Fibroblast of skin of left quadriceps (primary cell): ENCODE results near the gene ZNF3.
"Not testable (repeated sequence)": the region's sequence is repeated elsewhere in the genome, so short reads cannot be mapped to it uniquely, and the experiment has no call there.

Experiments used
- DNase-seq, 2 experiments: peaks; one replicate each; pipeline ENCODE4 v3.0.0-alpha.2; 2013; ENCODE audit warnings: low read depth in 2 of 2

Gene ZNF3

DNA sequence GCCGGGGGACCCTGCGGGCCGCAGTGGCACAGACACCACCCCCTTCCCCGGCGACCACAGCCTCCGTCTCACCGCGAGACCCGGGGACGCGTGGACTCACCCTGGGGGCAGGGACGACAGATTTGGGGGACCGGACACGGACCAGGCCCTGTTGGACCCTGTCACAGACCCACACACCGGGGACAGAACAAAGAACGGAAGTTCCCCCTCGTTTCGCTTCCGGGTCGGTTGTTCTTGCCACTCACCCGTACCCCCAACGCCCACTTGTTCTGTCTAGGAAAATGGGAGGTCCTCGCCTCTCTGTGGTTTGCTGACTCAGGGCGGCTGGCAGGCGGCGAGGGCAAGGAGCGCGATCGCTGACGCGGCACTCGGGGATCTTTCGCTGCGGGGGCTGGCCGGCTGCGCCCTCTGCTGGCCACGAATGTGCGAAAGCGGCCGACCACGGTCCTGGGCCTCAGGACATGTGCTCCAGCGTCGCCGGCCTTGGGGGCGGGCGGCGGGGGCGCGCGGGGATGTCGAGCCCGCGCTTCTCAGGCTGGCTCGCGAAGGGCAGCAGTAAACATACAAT, at the start of gene ZNF3:
TSS of gene ZNF3 (minus strand) at position 189 of the 568 bp plus-strand sequence. CDS start 4,366 bp downstream, outside the sequence.
- DNase-seq: peak; percentile 99

DNA sequence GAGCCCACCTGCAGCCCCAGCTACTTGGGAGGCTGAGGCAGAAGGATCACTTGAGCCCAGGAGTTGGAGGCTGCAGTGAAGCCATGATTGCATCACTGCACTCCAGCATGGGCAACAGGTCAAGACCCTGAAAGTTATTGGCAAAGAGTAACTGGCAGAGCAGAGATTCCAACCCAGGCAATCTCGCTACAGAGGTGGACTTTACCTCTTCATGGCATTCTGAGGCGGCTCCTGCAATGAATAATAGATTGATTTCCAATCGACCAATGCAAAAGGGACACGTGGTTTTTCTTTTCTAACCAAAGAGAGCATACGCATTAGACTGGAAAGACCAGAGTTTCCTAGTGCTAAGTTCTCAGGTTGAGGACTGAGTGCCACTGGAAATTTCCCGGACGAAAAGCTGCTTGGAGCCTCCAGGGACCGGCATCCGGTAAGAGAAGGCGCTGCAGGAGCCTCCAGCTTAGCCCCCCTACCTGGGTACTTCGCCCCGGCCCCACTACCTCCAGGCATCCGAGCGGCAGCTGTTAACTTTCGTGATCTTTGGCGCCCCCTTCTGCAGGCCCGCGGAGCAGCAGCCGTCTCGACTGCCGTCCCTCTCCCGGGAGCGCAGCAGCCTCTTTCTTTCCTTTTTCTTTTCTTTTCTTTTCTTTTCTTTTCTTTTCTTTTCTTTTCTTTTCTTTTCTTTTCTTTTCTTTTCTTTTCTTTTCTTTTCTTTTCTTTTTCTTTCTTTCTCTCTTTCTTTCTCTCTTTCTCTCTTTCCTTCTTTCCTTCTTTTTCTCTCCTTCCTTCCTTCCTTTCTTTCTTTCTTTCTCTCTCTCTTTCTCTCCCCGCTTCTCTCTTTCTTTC, 49.3 kb upstream of the ZNF3 start:
- no peak for DNase-seq

GRCh38 chr7:100130220-100130607, 48.7 kb upstream of the ZNF3 start:
- DNase-seq: not testable (repeated sequence)

DNA sequence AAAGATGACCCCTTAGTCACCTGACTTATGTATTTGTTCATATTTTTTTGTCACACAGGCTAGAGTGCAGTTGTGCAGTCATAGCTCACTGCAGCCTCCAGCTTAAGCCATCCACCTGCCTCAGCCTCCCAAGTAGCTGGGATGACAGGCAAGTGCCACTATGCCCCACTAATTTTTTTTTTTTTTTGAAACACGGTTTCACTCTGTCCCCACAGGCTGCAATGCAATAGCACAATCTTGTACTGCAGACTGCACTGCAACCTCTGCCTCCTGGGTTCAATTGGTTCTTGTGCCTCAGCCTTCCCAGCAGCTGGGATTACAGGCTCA, 47.1 kb upstream of the ZNF3 start:
- DNase-seq: no peak

DNA sequence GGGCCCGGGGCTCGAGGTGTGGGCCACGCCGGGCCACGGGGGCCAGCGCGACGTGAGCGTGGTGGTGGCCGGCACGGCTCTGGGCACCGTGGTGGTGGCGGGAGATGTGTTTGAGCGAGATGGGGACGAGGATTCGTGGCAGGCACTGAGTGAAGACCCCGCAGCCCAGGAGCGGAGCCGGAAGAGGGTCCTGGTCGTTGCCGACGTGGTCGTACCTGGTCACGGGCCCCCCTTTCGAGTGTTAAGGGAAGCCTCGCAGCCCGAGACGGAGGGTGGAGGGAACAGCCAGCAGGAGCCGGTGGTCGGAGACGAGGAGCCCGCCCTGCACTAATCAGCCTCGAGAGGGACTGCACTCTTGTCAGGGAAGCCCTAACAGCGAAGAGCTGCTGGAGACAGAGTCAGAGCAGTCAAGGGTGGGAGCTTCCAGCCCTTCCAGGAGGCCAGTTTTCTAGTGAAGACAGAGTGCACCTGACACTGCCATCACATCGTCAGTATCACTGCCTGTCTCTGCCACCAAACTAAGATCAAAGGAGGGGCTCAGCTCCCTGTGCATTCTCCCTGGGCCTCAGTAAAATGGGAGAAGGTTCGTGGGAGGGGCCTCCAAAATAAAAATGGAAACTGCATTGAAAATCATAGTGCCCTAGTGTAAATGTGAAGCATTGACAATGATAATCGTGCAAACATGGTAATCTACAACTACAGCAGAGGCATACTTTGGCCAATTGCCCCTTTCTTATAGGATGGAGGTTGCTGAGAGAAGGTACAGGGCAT, 46.5 kb upstream of the ZNF3 start:
- DNase-seq: no peak

GRCh38 chr7:100126931-100127865, 45.7 kb upstream of the ZNF3 start, which contains the start of gene MBLAC1:
MBLAC1 (plus strand) TSS chr7:100126967; CDS start chr7:100127396, 429 bp downstream.
- peak; percentile 85 for DNase-seq

DNA sequence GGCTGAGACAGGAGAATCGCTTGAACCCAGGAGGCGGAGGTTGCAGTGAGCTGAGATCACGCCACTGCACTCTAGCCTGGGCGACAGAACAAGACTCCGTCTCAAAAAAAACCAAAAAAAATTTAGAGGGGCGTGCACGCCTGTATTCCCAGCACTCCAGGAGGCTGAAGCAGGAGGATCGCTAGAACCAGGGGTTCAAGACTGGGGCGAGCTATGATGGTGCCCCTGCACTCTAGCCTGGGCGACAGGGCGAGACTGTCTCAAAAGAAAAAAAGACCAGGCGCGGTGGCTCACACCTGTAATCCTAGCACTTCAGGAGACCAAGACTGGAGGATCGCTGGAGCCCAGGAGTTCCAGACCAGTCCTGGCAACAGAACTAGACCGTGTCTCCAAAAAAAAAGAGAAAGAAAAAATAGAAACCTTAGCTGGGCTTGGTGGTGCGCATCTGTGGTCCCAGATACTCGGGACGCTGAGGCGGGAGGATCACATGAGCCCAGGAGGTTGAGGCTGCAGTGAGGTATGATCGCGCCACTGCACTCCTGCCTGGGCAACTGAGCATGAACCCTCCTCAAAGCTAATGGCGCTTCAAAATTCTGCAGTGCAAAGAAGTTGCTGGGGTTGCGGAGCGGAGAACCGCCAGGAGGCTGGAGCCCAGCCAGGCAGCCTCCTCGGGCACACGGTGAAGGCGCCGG, 44.9 kb upstream of the ZNF3 start:
- DNase-seq: no peak

DNA sequence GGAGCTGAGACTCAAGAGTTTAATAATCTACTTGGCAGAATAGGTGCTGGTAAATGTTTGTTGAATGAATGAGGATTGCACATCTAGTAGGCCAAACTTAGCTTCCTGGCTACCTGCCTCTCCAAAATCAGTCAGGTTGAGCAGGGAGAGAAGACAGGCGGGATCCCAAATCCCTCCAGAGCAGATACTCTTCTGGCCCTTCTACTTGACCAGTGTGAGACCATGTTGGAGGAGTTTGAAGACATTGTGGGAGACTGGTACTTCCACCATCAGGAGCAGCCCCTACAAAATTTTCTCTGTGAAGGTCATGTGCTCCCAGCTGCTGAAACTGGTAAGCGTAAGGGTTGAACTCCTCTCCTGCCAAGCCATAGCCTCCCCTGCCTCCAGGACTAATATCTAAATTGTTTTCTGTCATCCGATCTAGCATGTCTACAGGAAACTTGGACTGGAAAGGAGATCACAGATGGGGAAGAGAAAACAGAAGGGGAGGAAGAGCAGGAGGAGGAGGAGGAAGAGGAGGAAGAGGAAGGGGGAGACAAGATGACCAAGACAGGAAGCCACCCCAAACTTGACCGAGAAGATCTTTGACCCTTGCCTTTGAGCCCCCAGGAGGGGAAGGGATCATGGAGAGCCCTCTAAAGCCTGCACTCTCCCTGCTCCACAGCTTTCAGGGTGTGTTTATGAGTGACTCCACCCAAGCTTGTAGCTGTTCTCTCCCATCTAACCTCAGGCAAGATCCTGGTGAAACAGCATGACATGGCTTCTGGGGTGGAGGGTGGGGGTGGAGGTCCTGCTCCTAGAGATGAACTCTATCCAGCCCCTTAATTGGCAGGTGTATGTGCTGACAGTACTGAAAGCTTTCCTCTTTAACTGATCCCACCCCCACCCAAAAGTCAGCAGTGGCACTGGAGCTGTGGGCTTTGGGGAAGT, 43.0 kb upstream of the ZNF3 start:
- no peak for DNase-seq

DNA sequence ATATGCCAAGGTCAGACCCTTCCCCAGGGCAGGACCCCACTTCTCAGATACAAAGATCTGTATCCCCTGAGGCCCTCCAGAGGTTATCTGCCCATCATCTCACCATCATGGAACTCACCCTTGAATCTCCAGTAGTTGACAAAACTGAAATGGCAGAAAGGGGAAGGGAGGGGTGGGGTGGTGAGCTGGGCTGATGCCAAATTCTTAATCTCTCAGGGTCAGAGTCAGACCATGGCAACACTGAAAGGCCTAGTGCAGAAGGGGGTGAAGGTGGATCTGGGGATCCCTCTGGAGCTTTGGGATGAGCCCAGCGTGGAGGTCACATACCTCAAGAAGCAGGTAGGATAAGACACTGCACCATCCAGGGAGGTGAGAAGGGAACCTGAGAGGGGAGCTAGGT, 41.0 kb upstream of the ZNF3 start:
- no peak for DNase-seq

- no peak for DNase-seq
These were observed 40.5 kb upstream of the ZNF3 start for GRCh38 chr7:100122067-100122466.

- DNase-seq: no peak
These were observed 39.2 kb upstream of the ZNF3 start for GRCh38 chr7:100120733-100121036.

- peak; percentile 35 to 45 for DNase-seq
These were observed 38.6 kb upstream of the ZNF3 start for GRCh38 chr7:100119970-100120732.

- DNase-seq: peak; percentile 87 to 88
These were observed 37.8 kb upstream of the ZNF3 start, which contains the start of the genes CNPY4 and TAF6 for GRCh38 chr7:100119072-100119969. CNPY4 (plus strand) TSS chr7:100119634; CDS start chr7:100119745, 111 bp downstream. TAF6 (minus strand) TSS chr7:100119358; CDS start chr7:100114209, 5,149 bp downstream.

GRCh38 chr7:100118388-100119071, 37.0 kb upstream of the ZNF3 start:
- DNase-seq: no peak

GRCh38 chr7:100115026-100115425, 33.5 kb upstream of the ZNF3 start:
- DNase-seq: no peak

GRCh38 chr7:100111914-100112313, 30.4 kb upstream of the ZNF3 start:
- DNase-seq: no peak

- DNase-seq: no peak
These were observed 29.6 kb upstream of the ZNF3 start for GRCh38 chr7:100111156-100111555.
